Fibroblast of skin of scalp (primary cell): Measurements from ENCODE around the gene TPSD1.
"Not testable (repeated sequence)": the region's sequence is repeated elsewhere in the genome, so short reads cannot be mapped to it uniquely, and the experiment has no call there.

Experiments used
- DNase-seq: peaks from one replicate; pipeline ENCODE4 v3.0.0-alpha.2; 2013

TPSD1 gene

DNA sequence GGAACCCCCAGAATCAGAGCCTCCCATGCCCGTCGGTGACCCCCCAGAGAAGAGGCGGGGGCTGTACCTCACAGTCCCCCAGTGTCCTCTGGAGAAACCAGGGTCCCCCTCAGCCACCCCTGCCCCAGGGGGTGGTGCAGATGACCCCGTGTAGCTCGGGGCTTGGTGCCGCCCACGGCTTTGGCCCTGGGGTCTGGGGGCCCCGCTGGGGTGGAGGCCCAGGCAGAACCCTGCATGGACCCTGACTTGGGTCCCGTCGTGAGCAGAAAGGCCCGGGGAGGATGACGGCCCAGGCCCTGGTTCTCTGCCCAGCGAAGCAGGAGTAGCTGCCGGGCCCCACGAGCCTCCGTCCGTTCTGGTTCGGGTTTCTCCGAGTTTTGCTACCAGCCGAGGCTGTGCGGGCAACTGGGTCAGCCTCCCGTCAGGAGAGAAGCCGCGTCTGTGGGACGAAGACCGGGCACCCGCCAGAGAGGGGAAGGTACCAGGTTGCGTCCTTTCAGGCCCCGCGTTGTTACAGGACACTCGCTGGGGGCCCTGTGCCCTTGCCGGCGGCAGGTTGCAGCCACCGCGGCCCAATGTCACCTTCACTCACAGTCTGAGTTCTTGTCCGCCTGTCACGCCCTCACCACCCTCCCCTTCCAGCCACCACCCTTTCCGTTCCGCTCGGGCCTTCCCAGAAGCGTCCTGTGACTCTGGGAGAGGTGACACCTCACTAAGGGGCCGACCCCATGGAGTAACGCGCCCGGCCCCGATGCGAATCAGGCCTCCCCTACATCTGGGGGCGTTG is 34.8 kb upstream of the TPSD1 start:
- DNase-seq: no peak

DNA sequence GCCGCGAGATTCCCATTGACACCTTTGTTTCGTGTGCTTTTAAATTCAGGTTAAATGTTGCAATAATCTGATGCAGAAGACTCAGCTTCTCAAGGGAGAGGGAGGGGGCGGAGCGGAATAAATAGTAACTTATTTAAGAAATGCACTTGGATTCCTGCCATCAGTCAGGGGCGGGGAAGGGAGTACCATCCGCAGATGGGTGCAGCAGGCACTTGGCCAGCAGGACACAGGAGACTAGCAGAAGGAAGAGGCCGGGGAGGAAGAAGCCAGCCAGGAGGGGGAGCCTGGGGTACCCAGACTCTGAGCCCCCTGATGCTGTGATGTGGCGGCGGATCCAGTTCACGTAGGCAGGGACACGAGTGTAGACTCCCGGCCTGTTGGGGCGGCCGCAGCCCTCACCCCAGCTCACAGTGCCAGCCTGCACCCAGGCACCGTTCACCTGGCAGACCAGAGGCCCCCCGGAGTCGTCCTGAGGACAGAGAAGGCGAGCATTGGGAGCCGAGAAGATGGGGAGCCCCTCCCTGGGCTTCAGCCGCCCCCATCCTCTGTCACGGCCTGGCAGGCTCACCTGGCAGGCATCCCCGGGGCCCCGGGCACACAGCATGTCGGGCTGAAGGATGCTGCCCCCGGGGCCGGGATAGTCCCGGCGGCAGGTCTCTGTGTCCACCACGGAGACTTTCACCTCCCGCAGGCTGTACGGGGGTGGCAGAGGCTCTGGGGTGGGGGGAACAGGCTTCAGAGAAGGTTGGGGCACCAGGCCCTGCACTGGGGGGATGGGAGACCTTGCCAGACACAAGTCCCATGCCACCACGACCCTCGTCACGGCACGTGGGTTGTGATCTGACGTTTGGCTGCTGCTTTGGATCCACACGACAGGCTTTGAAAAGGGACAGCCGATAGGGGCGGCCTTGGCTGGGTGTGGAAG is 34.0 kb upstream of the TPSD1 start:
- DNase-seq: no peak

DNA sequence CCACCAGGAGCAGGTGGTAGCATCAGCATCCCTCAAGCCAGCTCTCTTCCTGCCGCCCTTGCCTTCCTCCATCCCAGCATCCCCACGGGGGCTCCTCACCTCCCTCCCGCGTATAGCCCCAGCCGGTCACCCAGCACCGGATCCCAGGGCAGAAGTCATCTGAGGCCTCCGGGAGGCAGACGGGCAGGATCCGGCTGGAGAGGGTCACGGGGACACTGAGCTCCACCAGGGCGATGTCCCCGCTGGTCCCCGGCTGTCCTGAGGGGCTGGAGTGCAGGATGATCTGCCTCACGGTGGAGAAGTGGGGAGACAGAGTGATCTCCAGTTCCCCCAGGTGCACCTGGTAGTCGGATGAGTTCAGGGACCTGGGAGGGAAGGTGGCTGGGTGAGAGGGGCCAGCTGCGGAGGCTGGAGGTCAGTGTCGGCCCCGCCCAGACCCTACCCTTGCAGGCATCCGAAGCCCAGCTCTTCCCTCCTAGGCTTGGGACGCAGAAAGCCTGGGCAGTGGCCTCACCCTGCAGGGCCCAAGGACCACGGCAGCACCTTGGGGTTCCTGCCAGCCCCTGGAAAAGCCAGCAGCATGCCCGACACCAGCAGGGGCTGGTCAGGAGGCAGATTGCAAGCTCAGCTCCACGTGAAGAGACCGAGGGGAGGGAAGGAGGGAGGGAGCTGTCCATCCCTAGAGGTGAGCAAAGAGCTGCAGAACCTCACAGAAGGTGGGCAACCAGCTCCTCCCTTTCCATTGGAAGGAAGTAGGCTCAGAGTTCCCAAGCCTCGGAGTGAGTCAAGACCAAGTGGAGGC is 33.1 kb upstream of the TPSD1 start:
- no peak for DNase-seq

DNA sequence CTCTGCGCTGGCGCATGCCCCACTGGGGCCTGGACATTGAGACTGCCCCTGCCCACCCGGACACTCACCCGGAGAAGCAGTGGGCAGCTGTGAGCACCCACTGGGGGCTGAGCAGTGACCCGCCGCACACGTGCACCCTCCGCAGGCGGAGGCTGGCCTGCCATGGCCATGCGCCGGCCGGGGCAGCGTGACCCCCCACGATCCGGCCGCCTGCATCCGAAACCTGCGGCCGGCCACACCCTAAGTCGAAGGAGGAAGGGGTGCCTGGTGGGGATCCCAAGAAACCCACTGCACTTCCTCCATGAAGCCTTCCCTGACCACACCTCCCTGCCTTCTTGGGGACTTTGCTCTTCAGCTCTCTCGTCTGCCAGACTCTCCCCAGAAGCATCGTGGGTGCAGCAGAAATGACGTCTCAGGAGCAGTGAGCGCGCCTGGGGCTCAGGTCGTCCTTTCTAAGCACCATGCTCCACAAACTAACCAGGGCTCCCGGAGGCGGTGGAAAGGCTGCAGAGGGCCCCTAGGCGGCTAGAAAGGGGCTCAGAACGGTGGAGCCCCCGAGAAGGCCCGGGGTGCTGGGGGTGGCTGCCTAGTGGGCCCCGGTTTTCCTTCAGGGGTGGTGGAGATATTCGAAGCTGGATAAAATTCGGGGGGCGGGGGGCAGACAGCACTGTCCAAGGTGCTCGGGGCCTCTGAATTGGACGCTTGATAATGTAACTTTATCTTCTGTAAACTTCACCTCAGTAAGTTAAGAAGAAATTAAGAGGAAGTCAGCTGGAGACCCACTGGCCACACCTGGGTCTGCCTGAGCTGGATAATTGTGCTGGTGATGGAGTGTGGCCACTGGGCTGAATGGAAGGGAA is 32.3 kb upstream of the TPSD1 start:
- DNase-seq: no peak

DNA sequence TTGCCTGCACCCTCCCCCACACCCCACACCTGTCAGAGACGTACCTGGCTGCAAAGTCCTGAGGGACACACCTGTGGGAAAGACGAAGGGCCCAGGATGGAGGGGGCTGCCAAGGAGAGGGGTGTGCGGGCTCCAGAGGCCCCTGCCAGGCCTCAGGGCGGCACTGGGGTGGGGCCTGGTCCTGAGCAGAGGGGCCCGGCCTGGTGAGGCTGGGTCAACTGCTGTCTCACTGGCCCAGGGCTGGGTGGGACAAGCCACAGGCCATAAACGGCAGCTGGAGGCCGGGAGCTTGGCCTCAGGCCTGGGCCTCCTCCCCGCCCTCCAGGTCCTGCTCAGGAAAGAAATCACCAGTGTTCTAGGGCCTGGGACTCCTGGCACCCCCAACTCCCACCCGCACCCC is 31.3 kb upstream of the TPSD1 start:
- no peak for DNase-seq

DNA sequence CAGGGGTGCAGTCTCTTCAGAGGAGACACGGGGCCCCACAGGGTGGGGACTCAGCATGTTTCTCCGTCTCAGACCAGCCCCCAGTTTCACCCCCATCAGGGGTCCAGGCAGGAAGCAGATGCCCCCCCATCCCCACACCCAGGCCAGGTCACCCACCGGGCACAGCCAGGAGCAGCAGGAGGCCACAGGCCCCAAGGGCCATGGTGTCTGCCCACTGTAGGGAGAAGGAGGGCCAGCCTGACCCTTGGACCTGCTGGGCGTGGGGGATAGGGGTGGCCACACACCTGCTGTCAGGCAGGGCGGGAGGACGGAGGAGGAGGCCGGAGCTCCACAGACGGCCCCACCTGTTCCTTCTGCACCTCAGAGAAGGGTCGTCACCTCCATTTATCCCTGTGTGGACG is 30.8 kb upstream of the TPSD1 start, which contains the start of gene TPSG1:
TSS of gene TPSG1 (minus strand) at position 218 of the 401 bp plus-strand sequence. CDS start at position 202, 16 bp downstream.
- DNase-seq: no peak

DNA sequence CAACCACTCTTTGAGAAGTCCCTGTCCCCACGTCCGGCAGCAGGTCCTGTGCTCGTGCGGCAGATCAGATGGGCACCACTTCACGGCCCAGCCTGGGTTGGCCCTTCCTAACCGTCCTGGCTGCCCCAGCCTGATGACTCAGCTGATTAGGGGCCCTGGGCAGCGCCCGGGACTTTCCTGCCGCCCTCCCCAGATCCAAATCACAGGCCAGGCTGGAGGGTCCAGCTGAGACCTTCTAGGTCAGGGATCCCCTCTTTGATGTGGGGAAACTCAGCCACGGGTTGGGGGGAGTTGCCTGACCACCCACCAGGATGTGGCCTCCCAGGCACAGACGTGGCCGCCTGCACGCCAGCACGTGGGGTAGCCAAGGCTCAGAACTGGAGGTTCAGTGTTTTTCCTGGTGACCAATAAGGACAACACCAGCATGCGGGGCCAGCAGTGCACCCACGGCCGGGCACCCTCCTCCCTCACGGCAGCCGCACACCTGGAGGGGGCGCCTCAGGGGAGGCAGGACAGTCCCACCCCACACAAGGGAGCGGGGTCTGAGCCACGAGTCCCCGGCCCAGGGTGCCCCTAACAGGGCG is 30.0 kb upstream of the TPSD1 start:
- not testable (repeated sequence) for DNase-seq

DNA sequence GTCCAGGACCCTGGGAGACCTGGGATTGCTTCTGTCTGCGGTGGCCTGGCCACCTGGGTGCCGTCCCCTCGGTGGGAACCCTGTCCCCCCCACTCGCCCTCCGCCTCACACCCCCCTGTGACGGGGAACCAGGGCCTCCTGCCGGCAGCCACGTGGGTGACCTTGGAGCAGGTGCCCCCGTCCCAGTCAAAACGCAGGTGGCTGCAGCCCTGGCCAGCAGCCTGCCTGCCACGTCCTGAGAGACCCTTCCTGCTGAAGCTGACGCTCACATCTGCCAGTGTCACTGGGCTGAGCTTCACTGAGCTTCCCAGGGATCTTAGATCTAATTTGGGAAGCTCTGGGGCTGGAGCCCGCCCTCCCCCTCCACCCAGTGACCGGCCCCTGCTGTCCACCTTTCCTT is 29.2 kb upstream of the TPSD1 start:
- not testable (repeated sequence) for DNase-seq

DNA sequence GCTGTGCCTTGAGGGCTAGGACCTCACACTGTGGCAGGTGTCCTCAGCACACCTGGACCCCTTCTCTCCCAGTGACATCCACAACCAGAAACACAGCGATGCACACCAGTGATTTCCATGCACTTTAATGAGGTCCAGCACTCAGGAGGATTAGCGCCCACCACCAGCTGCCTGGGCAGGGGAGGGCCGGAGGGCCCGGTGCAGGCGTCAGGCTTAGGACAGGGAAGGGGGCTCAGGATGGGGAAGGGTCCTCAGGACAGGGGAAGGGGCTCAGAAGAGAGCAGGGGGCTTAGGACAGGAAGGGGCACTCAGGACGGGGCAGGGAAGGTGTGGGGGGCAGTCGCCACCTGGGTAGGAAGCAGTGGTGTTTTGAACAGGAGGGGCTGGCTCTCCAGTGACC is 27.6 kb upstream of the TPSD1 start:
- DNase-seq: not testable (repeated sequence)

DNA sequence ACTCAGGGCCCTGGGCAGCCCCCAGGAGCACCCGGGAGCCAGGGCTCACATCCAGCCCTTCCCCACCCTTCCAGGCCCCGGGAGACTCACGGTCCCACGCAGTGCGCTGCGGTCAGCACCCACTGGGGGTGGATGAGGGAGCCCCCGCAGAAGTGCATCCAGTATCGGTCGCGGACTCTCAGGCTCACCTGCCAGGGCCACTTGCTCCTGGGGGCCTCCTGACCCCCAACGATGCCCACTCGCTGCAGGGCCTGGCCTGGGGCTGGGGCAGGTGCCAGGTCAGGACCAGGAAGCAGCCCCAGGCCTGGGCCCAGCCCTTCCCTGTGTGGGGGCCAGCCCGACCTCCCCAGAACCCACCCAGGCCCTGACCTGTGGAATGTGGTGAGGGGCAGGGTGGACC is 26.4 kb upstream of the TPSD1 start:
- DNase-seq: not testable (repeated sequence)

DNA sequence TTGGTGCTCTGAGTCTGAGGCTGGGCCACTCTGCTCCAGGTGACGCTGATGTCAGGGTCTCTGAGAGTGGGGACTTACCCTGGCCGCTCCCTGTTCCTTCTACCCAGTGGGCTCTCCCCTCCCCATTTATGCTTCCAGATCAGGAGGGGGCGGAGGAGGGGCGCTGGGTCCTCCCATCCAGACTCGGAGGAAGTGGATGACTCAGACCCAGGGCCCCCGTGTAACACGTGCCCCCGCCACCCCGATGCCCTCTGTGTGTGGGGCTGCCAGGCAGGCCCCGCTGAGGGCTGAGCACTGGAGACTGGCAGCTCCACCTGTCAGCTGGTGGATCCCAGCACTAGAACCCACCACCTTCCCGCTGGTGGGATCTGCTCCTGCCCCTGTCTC is 25.8 kb upstream of the TPSD1 start, which contains the start of gene TPSB2:
TSS of gene TPSB2 (minus strand) at position 101 of the 387 bp plus-strand sequence. CDS start 233 bp downstream, outside the sequence.
- DNase-seq: not testable (repeated sequence)

DNA sequence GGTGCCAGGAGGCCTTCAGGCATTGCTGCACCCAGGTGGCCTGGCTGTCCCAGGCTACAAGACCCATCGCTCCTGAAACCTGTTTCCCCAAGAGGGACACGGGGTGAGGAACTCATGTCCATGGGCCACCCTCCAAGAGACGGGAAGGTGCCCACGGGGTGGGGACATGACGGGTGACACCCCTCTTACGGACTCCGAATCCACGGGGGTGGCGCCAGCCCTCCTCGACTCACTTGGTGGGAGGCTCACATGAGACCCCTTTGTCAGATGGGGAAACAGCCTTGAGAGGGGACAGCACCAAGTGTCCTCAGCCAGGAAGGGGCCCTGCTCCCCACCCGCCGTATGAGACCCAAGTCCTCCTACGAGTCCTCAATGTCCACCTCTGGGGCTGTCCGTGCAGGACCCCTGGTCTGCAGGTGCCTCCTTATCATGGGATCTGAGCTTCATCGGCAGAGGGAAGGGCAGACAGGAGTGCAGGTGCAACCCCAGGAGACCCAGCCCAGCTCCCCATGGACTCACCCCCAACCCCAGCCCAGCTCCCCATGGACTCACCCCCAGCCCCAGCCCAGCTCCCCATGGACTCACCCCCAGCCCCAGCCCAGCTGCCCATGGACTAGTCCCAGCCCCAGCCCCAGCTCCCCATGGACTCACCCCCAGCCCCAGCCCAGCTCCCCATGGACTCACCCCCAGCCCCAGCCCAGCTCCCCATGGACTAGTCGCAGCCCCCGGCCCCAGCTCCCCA is 25.2 kb upstream of the TPSD1 start:
- DNase-seq: not testable (repeated sequence)

DNA sequence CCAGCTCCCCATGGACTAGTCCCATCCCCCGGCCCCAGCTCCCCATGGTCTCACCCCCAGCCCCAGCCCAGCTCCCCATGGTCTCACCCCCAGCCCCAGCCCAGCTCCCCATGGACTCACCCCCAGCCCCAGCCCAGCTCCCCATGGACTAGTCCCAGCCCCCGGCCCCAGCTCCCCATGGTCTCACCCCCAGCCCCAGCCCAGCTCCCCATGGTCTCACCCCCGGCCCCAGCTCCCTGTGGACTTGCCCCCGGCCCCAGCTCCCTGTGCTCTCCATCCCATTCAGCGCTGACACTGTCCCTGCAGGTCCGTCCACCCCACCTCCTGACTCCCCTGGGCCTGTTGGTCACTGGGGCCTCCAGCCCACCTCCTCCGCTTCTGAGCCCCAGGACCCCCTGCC is 24.6 kb upstream of the TPSD1 start:
- not testable (repeated sequence) for DNase-seq

DNA sequence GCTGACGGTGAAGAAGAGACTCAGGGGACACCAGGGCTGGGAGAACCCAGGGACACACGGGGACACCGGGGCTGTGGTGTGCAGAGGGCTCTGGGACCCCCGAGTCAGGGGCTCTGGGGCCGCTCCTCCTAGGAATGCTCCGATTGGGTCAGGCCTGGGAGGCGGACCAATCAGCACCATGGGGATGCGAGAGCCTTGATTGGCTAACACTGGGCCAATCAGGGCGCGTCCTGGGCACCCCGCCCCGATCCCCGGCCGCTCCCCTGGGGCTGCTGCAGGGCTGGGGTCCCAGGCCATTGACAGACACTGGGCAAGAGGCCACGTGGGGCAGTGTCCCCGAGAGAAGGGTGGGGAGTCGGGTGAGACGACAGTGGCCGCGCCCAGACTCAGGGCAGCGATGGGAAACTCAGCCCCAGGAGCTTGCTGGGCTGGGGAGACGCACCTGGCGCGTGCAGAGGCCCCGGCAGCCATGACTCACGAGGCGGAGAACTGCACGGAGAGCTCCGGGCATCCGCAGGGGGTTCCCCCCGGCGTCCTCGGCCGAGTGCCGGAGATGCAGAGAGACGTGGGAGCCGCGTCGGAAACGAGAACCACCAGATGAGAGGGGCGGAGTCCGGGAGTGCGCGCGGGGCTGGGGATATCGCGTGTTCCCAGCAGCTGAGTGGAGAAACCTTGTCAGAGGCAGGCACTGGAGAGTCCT is 23.7 kb upstream of the TPSD1 start:
- DNase-seq: not testable (repeated sequence)

DNA sequence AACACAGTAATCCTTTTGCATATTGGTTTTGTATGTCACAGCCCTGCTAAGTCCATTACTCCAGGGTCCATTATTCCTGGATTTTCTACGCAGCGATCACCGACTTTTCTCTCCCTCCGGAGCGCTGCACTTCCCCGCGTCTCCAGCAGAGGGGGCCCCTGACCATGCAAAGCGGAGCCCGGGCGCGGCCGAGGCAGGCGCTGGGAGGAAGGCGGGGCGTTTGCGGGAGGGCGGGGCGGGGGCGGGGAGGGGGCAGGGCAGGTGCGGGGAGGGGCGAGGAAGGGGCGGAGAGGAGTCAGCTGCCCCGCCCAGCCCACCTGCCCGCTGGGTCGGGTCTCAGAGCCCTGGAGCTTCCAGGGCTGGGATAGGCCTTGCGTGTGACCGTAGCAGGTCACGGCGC is 19.2 kb upstream of the TPSD1 start:
- DNase-seq: not testable (repeated sequence)

DNA sequence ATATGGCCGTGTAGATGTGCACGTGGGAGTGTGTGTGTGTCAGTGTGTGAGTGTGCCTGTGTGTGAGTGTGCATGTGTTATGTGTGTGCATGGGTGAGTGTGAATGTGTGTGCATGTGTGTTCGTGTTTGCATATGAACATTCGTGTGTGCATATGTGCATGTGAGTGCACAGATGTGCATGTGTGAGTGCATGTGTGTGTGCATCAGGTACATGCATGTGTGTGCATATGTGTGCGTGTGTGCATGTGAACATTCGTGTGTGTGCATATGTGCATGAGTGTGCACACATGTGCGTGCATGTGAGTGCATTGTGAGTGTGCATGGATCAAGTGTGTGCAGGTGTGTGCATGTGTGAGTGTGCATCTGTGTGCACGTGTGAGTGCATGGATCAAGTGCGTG is 17.9 kb upstream of the TPSD1 start:
- no peak for DNase-seq

DNA sequence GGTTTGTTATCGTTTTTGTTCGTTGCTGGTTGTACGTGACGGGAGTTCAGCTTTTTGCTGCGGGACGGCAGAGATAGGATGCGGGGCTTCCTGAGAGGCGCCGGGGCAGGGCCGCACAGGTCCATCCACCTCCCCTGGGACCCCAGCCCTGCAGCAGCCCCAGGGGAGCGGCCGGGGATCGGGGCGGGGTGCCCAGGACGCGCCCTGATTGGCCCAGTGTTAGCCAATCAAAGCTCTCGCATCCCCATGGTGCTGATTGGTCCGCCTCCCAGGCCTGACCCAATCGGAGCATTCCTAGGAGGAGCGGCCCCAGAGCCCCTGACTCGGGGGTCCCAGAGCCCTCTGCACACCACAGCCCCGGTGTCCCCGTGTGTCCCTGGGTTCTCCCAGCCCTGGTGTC is 17.0 kb upstream of the TPSD1 start:
- not testable (repeated sequence) for DNase-seq

DNA sequence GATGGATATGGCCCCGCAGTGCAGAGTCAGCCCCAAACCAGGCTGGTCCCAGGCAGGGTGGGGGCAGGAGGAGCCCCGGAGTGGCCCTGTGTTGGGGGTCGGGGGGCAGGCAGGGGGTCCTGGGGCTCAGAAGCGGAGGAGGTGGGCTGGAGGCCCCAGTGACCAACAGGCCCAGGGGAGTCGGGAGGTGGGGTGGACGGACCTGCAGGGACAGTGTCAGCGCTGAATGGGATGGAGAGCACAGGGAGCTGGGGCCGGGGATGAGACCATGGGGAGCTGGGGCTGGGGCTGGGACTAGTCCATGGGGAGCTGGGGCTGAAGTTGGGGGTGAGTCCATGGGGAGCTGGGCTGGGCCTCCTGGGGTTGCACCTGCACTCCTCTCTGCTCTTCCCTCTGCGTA is 16.3 kb upstream of the TPSD1 start:
- DNase-seq: not testable (repeated sequence)

DNA sequence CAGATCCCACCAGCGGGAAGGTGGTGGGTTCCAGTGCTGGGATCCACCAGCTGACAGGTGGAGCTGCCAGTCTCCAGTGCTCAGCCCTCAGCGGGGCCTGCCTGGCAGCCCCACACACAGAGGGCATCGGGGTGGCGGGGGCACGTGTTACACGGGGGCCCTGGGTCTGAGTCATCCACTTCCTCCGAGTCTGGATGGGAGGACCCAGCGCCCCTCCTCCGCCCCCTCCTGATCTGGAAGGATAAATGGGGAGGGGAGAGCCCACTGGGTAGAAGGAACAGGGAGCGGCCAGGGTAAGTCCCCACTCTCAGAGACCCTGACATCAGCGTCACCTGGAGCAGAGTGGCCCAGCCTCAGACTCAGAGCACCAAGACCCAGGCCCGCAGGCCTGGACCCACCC is 15.4 kb upstream of the TPSD1 start, which contains the start of gene TPSAB1:
TSS of gene TPSAB1 (plus strand) at position 270 of the 400 bp plus-strand sequence. CDS start 234 bp downstream, outside the sequence.
- DNase-seq: not testable (repeated sequence)
